Measurements from ENCODE around the gene SLC2A6. TPM values are rescaled to one million over a fixed set of nuclear protein-coding genes. Genes with fewer than 3 reads are reported as not detected.

The SLC2A6 gene
- polyA plus RNA-seq, 1 of the 3 experiments (the other 2 are of a cell fraction), result 5.2 TPM

DNA sequence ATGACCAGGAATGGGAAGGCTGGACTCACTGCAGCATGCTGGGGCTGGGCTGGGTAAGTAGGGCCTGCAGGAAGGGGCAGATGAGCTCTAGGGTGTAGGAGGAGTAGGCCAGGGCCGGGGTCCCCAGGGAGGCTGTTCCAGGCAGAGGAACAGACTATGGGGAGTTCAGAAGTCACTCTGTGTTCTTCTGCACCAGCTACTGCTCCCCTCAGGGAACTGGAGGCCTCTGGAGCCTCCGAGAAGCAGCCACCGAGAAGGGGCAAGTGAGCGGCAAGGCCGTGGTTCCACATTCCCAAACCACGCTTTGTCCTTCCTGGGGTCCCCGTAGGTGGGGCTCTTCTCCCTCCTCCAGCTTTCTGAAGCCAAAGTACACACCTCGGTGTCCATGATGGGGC, 8.4 kb upstream of the SLC2A6 start:
- Histone ChIP-seq H3K9me3 (no peaks in the 10 kb centered on the region), H3F3A (replicated peaks; ENCODE audit: insufficient read depth) (no peaks in the 10 kb centered on the region), H3K27me3 (ENCODE audit: insufficient read depth) (no peaks in the 10 kb centered on the region), H2AFZ (ENCODE audit: low read depth) (no peak overlapping the region), H3K79me2 (ENCODE audit: insufficient read depth) (no peaks in the 10 kb centered on the region), H3K4me1 (ENCODE audit: control insufficient read depth in 1 of 2, insufficient read depth in 2 of 2, low read depth in 1 of 2, low read length in 1 of 2) (peaks cover 0 to 19% of the 10 kb centered on the region in 2 experiments; a peak in 1 of 4 replicates), H4K20me1 (ENCODE audit: insufficient read depth) (no peaks in the 10 kb centered on the region), H3K9ac (no peak overlapping the region), H3K27ac (ENCODE audit: low read depth in 2 of 2, low read length in 1 of 2) (no peak overlapping the region), H3K9me2 (no peaks in the 10 kb centered on the region), H3K4me3 (ENCODE audit: low read depth in 2 of 2, low read length in 1 of 2) (no peak overlapping the region), H3K36me3 (replicated peaks in 1 of 2; ENCODE audit: control insufficient read depth in 1 of 2, insufficient read depth in 2 of 2, low read length in 1 of 2) (no peaks in the 10 kb centered on the region), H3K4me2 (no peak overlapping the region)
- no peak for DNase-seq
- ChIA-PET CTCF (interaction anchor here (0.8 to 3.9 kb wide), 19 partner anchors 8 to 307 kb away, joined by 3 to 23 read pairs (median 5); no protein-coding TSS in a partner anchor), POLR2A (no interaction called here)
- no peak for TF ChIP-seq GABPA (IDR thresholded peaks at IDR 0.05; ENCODE audit: low read depth)
- TF ChIP-seq FOSL2 (IDR thresholded peaks at IDR 0.05; ENCODE audit: borderline replicate concordance, low read depth), result no peak
- TF ChIP-seq TEAD4 (IDR thresholded peaks at IDR 0.05; ENCODE audit: borderline replicate concordance, insufficient read depth), result no peak
- TF ChIP-seq YY1 (IDR thresholded peaks at IDR 0.05; ENCODE audit: low read depth), result no peak
- TF ChIP-seq, protein P1, sequence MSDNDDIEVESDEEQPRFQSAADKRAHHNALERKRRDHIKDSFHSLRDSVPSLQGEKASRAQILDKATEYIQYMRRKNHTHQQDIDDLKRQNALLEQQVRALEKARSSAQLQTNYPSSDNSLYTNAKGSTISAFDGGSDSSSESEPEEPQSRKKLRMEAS (IDR thresholded peaks at IDR 0.05; ENCODE audit: low read depth), result no peak
- no peak for TF ChIP-seq POLR2AphosphoS5 (IDR thresholded peaks at IDR 0.05; ENCODE audit: low read depth, low read length)
- no peak for TF ChIP-seq RFX5 (IDR thresholded peaks at IDR 0.05; ENCODE audit: low read length)
- no peak for TF ChIP-seq RXRA (IDR thresholded peaks at IDR 0.05; ENCODE audit: borderline replicate concordance, low read depth)
- TF ChIP-seq FOXJ3 (CRISPR knock-in tag; IDR thresholded peaks at IDR 0.05), result no peak
- no peak for TF ChIP-seq TCF12 (IDR thresholded peaks at IDR 0.05)
- TF ChIP-seq, protein P2, sequence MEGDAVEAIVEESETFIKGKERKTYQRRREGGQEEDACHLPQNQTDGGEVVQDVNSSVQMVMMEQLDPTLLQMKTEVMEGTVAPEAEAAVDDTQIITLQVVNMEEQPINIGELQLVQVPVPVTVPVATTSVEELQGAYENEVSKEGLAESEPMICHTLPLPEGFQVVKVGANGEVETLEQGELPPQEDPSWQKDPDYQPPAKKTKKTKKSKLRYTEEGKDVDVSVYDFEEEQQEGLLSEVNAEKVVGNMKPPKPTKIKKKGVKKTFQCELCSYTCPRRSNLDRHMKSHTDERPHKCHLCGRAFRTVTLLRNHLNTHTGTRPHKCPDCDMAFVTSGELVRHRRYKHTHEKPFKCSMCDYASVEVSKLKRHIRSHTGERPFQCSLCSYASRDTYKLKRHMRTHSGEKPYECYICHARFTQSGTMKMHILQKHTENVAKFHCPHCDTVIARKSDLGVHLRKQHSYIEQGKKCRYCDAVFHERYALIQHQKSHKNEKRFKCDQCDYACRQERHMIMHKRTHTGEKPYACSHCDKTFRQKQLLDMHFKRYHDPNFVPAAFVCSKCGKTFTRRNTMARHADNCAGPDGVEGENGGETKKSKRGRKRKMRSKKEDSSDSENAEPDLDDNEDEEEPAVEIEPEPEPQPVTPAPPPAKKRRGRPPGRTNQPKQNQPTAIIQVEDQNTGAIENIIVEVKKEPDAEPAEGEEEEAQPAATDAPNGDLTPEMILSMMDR (IDR thresholded peaks at IDR 0.05), result no peak
- TF ChIP-seq, protein P3, sequence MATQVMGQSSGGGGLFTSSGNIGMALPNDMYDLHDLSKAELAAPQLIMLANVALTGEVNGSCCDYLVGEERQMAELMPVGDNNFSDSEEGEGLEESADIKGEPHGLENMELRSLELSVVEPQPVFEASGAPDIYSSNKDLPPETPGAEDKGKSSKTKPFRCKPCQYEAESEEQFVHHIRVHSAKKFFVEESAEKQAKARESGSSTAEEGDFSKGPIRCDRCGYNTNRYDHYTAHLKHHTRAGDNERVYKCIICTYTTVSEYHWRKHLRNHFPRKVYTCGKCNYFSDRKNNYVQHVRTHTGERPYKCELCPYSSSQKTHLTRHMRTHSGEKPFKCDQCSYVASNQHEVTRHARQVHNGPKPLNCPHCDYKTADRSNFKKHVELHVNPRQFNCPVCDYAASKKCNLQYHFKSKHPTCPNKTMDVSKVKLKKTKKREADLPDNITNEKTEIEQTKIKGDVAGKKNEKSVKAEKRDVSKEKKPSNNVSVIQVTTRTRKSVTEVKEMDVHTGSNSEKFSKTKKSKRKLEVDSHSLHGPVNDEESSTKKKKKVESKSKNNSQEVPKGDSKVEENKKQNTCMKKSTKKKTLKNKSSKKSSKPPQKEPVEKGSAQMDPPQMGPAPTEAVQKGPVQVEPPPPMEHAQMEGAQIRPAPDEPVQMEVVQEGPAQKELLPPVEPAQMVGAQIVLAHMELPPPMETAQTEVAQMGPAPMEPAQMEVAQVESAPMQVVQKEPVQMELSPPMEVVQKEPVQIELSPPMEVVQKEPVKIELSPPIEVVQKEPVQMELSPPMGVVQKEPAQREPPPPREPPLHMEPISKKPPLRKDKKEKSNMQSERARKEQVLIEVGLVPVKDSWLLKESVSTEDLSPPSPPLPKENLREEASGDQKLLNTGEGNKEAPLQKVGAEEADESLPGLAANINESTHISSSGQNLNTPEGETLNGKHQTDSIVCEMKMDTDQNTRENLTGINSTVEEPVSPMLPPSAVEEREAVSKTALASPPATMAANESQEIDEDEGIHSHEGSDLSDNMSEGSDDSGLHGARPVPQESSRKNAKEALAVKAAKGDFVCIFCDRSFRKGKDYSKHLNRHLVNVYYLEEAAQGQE (IDR thresholded peaks at IDR 0.05; ENCODE audit: low read depth, low read length), result no peak
- TF ChIP-seq GATA2 (CRISPR knock-in tag; IDR thresholded peaks at IDR 0.05), result no peak
- TF ChIP-seq SMC3 (IDR thresholded peaks at IDR 0.05; ENCODE audit: low read depth, low read length), result no peak
- TF ChIP-seq ELF1 (IDR thresholded peaks at IDR 0.05), result no peak
- TF ChIP-seq RAD21 (IDR thresholded peaks at IDR 0.05; ENCODE audit: low read length), result no peak
- no peak for TF ChIP-seq FOXM1 (IDR thresholded peaks at IDR 0.05; ENCODE audit: low read depth)
- 69% methylated on average over 4 of the region's 8 CpGs for WGBS (ENCODE audit: low lambda C conversion rate)

Measured in SK-N-SH (cell line).